Endodermal cell (in vitro differentiated cells): ENCODE data around the gene ARMH1. TPM values are rescaled to one million over a fixed set of nuclear protein-coding genes. Genes with fewer than 3 reads are reported as not detected.
A peak's percentile ranks its signal among the peaks of the same experiment; 100 is the strongest.

Experiments used
- DNase-seq: peaks from one replicate; pipeline ENCODE4 v3.0.0-alpha.2; 2017
- H3K27ac ChIP-seq: 2 replicates; pipeline ENCODE4 v1.5.1; 2013; ENCODE audit warnings: mild to moderate bottlenecking, low read depth, low read length, moderate library complexity
- H3K27me3 ChIP-seq: 2 replicates; pipeline ENCODE4 v1.6.1; 2013; ENCODE audit warnings: mild to moderate bottlenecking, low read length, moderate library complexity; ENCODE audit not compliant: insufficient read depth, control insufficient read depth, poor library complexity, severe bottlenecking
- H3K36me3 ChIP-seq: 2 replicates; pipeline ENCODE4 v1.7.0; 2013; ENCODE audit warnings: mild to moderate bottlenecking, low read length, moderate library complexity; ENCODE audit not compliant: control insufficient read depth, insufficient read depth
- H3K4me1 ChIP-seq: one replicate; pipeline ENCODE4 v1.7.0; 2013; ENCODE audit warnings: low read length; ENCODE audit not compliant: control insufficient read depth, insufficient read depth
- H3K4me3 ChIP-seq: 2 replicates; pipeline ENCODE4 v1.5.1; 2013; ENCODE audit warnings: mild to moderate bottlenecking, low read length, moderate library complexity
- H3K9ac ChIP-seq: 2 replicates; pipeline ENCODE4 v1.6.1; 2013; ENCODE audit warnings: mild to moderate bottlenecking, low read length, moderate library complexity; ENCODE audit not compliant: poor library complexity, severe bottlenecking; ENCODE audit errors: extremely low read depth
- H3K9me3 ChIP-seq: 2 replicates; pipeline ENCODE4 v1.6.1; 2013; ENCODE audit warnings: mild to moderate bottlenecking, low read length, moderate library complexity; ENCODE audit not compliant: control insufficient read depth
- H3K27ac Mint-ChIP-seq: 2 replicates; pipeline ENCODE4 v1.8.0; 2020; ENCODE audit warnings: mixed read lengths
- H3K27me3 Mint-ChIP-seq: 2 replicates; pipeline ENCODE4 v1.8.0; 2021; ENCODE audit warnings: mild to moderate bottlenecking, mixed read lengths; ENCODE audit not compliant: insufficient read depth
- H3K36me3 Mint-ChIP-seq: 2 replicates; pipeline ENCODE4 v1.8.0; 2020; ENCODE audit warnings: low read depth, mixed read lengths
- H3K4me1 Mint-ChIP-seq: 2 replicates; pipeline ENCODE4 v1.8.0; 2020; ENCODE audit warnings: mixed read lengths
- H3K4me3 Mint-ChIP-seq: 2 replicates; pipeline ENCODE4 v1.8.0; 2020; ENCODE audit warnings: mild to moderate bottlenecking, moderate library complexity, mixed read lengths
- H3K9me3 Mint-ChIP-seq: 2 replicates; pipeline ENCODE4 v1.8.0; 2020; ENCODE audit warnings: mild to moderate bottlenecking, mixed read lengths
- CTCF ChIP-seq: fragments of 200-600 bp; sonication (generic); conservative IDR thresholded peaks from 2 replicates; pipeline ENCODE4 v1.5.0; 2021; ENCODE audit warnings: antibody characterized with exemption, mild to moderate bottlenecking
- WGBS, 2 experiments: methylation state at CpG; one replicate each; pipeline versions ENCODE4 v1.1.5 to v1.1.7; 2013; ENCODE audit warnings: missing lambda C conversion rate in 2 of 2, mixed read lengths in 1 of 2; ENCODE audit not compliant: insufficient coverage in 1 of 2, insufficient read length in 1 of 2; 5-methylcytosine and 5-hydroxymethylcytosine counted together
- total RNA-seq, 2 donors: library from RNA; stranded (reverse); fragmentation: NEBNext Ultra II Directional in 1 of 2; extraction: Animal tissue kit (Norgen Biotek cat#: 25700) in 1 of 2; gene quantifications; 2 replicates in 1 of 2; 3 replicates in 1 of 2; pipeline ENCODE4 v1.2.1, GENCODE V29; 2021

The ARMH1 gene
- total RNA-seq, 2 donors from 2014 or later = 3.9 to 6.3 TPM

- Mint-ChIP-seq H3K9me3 (no peaks in the 10 kb centered on the region), H3K4me1 (peaks cover 19% of the 10 kb centered on the region), H3K4me3 (no peak overlapping the region), H3K27ac (peak overlapping the region; percentile 45), H3K27me3 (no peaks in the 10 kb centered on the region), H3K36me3 (peaks cover 55% of the 10 kb centered on the region)
- H3K4me1 ChIP-seq = peaks cover 11% of the 10 kb centered on the region
- H3K4me3 ChIP-seq = no peak overlapping the region
- DNase-seq = no peak
- 92 to 96% methylated on average over 10 to 13 of the region's 13 CpGs for WGBS, 2 experiments
- no peak overlapping the region for H3K9ac ChIP-seq
- no peak for TF ChIP-seq CTCF
- no peaks in the 10 kb centered on the region for H3K9me3 ChIP-seq
- no peaks in the 10 kb centered on the region for H3K27me3 ChIP-seq
- H3K36me3 ChIP-seq = peaks cover 61% of the 10 kb centered on the region
- H3K27ac ChIP-seq = no peak overlapping the region
Measured at GRCh38 chr1:44648529-44649250, 25.8 kb upstream of the ARMH1 start.

DNA sequence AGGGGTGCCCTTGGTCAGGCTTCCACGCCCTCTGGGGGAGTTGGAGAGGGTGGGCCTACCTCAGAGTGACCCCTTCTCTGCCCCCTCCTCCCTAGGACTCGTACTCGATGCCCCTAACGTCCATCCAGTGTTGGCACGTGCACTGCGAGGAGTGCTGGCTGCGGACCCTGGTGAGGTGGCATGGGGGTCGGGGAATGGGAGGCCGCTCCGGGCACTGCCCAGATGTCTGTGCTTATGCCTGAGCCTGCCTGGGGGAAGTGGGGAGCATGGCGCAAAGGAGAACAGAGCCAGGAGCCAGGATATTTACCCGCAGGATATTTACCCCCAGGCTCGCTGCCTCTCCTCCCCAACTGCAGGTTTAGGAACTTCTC lies 24.7 kb upstream of the ARMH1 start:
- Histone ChIP-seq H3K27me3 (no peaks in the 10 kb centered on the region), H3K4me1 (peaks cover 11% of the 10 kb centered on the region), H3K4me3 (no peak overlapping the region), H3K9me3 (no peaks in the 10 kb centered on the region), H3K9ac (no peak overlapping the region), H3K36me3 (peaks cover 50% of the 10 kb centered on the region), H3K27ac (peak overlapping the region; percentile 58)
- H3K27me3 Mint-ChIP-seq = no peaks in the 10 kb centered on the region
- no peak for TF ChIP-seq CTCF
- no peak overlapping the region for H3K4me3 Mint-ChIP-seq
- peak overlapping the region; percentile 58 for H3K27ac Mint-ChIP-seq
- H3K4me1 Mint-ChIP-seq = peaks cover 19% of the 10 kb centered on the region
- no peaks in the 10 kb centered on the region for H3K9me3 Mint-ChIP-seq
- no peak for DNase-seq
- WGBS, 2 experiments = 92 to 95% methylated on average over 10 to 13 of the region's 13 CpGs
- peaks cover 50% of the 10 kb centered on the region for H3K36me3 Mint-ChIP-seq

- Mint-ChIP-seq H3K27ac (peak overlapping the region; percentile 58), H3K4me3 (no peak overlapping the region), H3K36me3 (peaks cover 44% of the 10 kb centered on the region), H3K4me1 (peaks cover 19% of the 10 kb centered on the region), H3K27me3 (no peaks in the 10 kb centered on the region), H3K9me3 (no peaks in the 10 kb centered on the region)
- Histone ChIP-seq H3K4me3 (no peak overlapping the region), H3K27ac (peak overlapping the region; percentile 58), H3K4me1 (peaks cover 11% of the 10 kb centered on the region), H3K27me3 (no peaks in the 10 kb centered on the region), H3K9ac (no peak overlapping the region), H3K36me3 (peaks cover 45% of the 10 kb centered on the region), H3K9me3 (no peaks in the 10 kb centered on the region)
- TF ChIP-seq CTCF = no peak
- WGBS, 2 experiments = 87 to 89% methylated on average over 15 to 23 of the region's 23 CpGs
- DNase-seq = peak; percentile 68
Measured at GRCh38 chr1:44650159-44650831, 24.2 kb upstream of the ARMH1 start.
